DND-41 (cell line): ENCODE data around the gene GCFC2.

ENCODE experiments used
- ATAC-seq: fragments of 200-7000 bp; cut with Tn5 transposase; 3 replicates; pipeline ENCODE4 v1.9.1; 2021; ENCODE audit warnings: low read depth; ENCODE audit not compliant: insufficient read depth
- DNase-seq: peaks from one replicate; pipeline ENCODE4 v3.0.0-alpha.2; 2020
- H2AFZ ChIP-seq: 2 replicates; pipeline ENCODE4 v1.6.0; 2012; ENCODE audit warnings: low read depth, low read length
- H3K27ac ChIP-seq: 2 replicates; pipeline ENCODE4 v1.5.1; 2012; ENCODE audit warnings: low read length, inconsistent platforms
- H3K27me3 ChIP-seq: fragments of 200-600 bp; sonication (generic); 2 replicates; pipeline ENCODE4 v1.6.0; 2012; ENCODE audit warnings: low read length, mild to moderate bottlenecking, inconsistent platforms; ENCODE audit not compliant: insufficient read depth, poor library complexity
- H3K36me3 ChIP-seq: 2 replicates; pipeline ENCODE4 v1.5.1; 2012; ENCODE audit warnings: low read length, inconsistent platforms; ENCODE audit not compliant: insufficient read depth
- H3K4me1 ChIP-seq: 2 replicates; pipeline ENCODE4 v1.5.1; 2012; ENCODE audit warnings: mild to moderate bottlenecking, low read length; ENCODE audit not compliant: insufficient read depth
- H3K4me2 ChIP-seq: 2 replicates; pipeline ENCODE4 v1.6.0; 2012; ENCODE audit warnings: mild to moderate bottlenecking, moderate library complexity, low read length, inconsistent platforms; ENCODE audit not compliant: insufficient read depth
- H3K4me3 ChIP-seq, 2 experiments: fragments of 200-600 bp in 1 of 2; shearing (Covaris generic) in 1 of 2; 2 replicates each; pipeline ENCODE4 v1.5.1; 2012 to 2016; ENCODE audit warnings: inconsistent platforms in 2 of 2, low read length in 2 of 2, mild to moderate bottlenecking in 2 of 2, low read depth in 1 of 2, moderate library complexity in 1 of 2
- H3K79me2 ChIP-seq: 2 replicates; pipeline ENCODE4 v1.6.0; 2012; ENCODE audit warnings: low read length, inconsistent platforms; ENCODE audit not compliant: insufficient read depth
- H3K9ac ChIP-seq: 2 replicates; pipeline ENCODE4 v1.6.0; 2012; ENCODE audit warnings: low read depth, mild to moderate bottlenecking, inconsistent platforms, low read length, moderate library complexity
- H3K9me3 ChIP-seq: 2 replicates; pipeline ENCODE4 v1.5.1; 2012; ENCODE audit warnings: low read length, moderate library complexity, mild to moderate bottlenecking, inconsistent platforms; ENCODE audit not compliant: insufficient read depth, severe bottlenecking
- H4K20me1 ChIP-seq: 2 replicates; pipeline ENCODE4 v1.6.0; 2012; ENCODE audit warnings: low read length; ENCODE audit not compliant: insufficient read depth
- CTCF ChIP-seq: IDR thresholded peaks from 2 replicates; pipeline ENCODE4 v1.5.1; 2012; ENCODE audit warnings: borderline replicate concordance, low read length, moderate library complexity, mild to moderate bottlenecking; ENCODE audit not compliant: poor library complexity, severe bottlenecking; ENCODE audit errors: extremely low read depth
- EZH2 ChIP-seq: IDR thresholded peaks from 3 replicates; pipeline ENCODE4 v1.6.1; 2012; ENCODE audit warnings: borderline replicate concordance, low read depth, mild to moderate bottlenecking, moderate library complexity, low read length, inconsistent platforms; ENCODE audit not compliant: severe bottlenecking

Gene GCFC2

DNA sequence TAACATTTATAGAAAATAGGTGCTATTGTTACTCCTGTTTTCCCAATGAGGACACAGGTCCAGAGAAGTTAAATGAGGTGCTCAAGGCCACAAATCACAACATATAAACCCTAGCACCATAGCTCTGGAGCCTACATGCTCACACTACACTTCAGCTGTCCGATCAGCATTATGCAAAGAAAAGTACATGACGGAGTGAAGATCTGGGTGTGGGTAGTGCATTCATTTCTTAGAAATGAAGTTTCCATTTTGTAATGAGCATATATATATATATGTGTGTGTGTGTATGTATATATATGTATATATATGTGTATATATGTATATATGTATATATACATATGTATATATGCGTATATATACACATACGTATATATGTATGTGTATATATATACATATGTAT, 94.3 kb downstream of the GCFC2 start:
- Histone ChIP-seq H3K36me3 (no peaks in the 10 kb centered on the region), H3K9ac (no peak overlapping the region), H3K4me2 (no peak overlapping the region), H3K4me3 (no peak overlapping the region), H3K79me2 (no peaks in the 10 kb centered on the region), H4K20me1 (no peaks in the 10 kb centered on the region), H3K4me1 (no peaks in the 10 kb centered on the region), H3K27ac (no peak overlapping the region), H3K27me3 (no peaks in the 10 kb centered on the region), H3K9me3 (no peaks in the 10 kb centered on the region), H2AFZ (no peak overlapping the region)
- DNase-seq, result no peak
- no peak for TF ChIP-seq EZH2
- no peak for TF ChIP-seq CTCF
- ATAC-seq, result no peak

DNA sequence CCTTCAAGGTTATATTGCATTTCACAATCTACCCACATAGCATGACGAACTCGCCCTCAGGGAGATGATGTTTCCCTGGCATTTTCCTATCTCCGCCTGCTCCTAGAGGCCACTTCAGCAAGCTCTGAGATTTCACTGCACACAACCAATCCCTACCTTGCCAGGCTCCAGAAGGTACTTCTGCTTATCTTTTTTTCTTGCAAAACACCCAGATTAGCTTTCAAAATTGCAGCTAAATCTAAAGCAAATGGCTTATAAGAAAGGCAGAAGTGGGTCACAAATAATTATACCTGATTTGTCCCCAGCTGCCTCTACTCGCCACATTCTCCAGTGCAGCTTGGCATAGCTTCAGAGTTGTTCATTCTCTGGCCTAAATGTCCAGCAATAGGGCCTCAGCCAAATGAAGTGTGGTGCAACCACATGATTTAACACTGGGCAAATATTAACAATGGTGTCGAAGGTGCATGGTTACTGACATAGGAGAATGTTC, 96.5 kb downstream of the GCFC2 start:
- Histone ChIP-seq H4K20me1 (no peaks in the 10 kb centered on the region), H3K9me3 (no peaks in the 10 kb centered on the region), H3K79me2 (no peaks in the 10 kb centered on the region), H3K27me3 (no peaks in the 10 kb centered on the region), H3K4me3 (no peak overlapping the region), H3K4me2 (no peak overlapping the region), H3K9ac (no peak overlapping the region), H3K36me3 (no peaks in the 10 kb centered on the region), H3K27ac (no peak overlapping the region), H3K4me1 (peaks cover 9% of the 10 kb centered on the region), H2AFZ (no peak overlapping the region)
- ATAC-seq, result no peak
- TF ChIP-seq EZH2 (no peak), CTCF (no peak)
- no peak for DNase-seq

DNA sequence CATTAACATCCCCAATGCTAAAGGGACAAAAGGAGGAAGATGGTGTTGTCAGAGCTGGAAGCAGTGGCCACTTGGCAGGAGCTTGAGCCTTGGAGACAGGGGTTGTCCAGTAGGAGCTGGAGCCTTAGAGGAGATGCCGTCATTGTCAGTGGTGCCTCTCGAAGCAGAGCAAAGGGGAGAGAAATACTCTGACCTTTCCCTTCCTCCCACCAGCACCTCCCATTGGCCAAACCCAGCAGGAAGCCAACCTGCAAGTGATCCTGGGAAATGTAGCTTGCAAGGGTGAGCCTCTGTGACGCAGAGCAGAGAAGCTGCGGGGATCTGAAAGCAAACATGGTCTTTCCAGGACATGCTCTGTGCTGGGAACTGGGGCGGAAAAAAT, 97.9 kb downstream of the GCFC2 start:
- Histone ChIP-seq H3K4me2 (no peak overlapping the region), H3K4me1 (peaks cover 21% of the 10 kb centered on the region), H3K27ac (no peak overlapping the region), H3K4me3 (no peak overlapping the region), H3K79me2 (no peaks in the 10 kb centered on the region), H3K27me3 (no peaks in the 10 kb centered on the region), H3K9ac (no peak overlapping the region), H3K36me3 (no peaks in the 10 kb centered on the region), H4K20me1 (no peaks in the 10 kb centered on the region), H3K9me3 (no peaks in the 10 kb centered on the region), H2AFZ (no peak overlapping the region)
- ATAC-seq (no peak), DNase-seq (no peak)
- TF ChIP-seq CTCF, result no peak
- TF ChIP-seq EZH2, result no peak
